HG03558 (cell line): ENCODE data around the gene SORBS2.

Source experiments
- ATAC-seq: cut with Tn5 transposase; IDR thresholded peaks from one replicate; pipeline ENCODE4 v1.9.1; 2021; ENCODE audit warnings: moderate number of reproducible peaks; ENCODE audit not compliant: unreplicated experiment; ENCODE audit errors: extremely low read depth

SORBS2 gene

GRCh38 chr4:185835814-185836213 is 23.8 kb upstream of the SORBS2 start:
- no peak for ATAC-seq

- ATAC-seq = no peak
These were observed 23.3 kb upstream of the SORBS2 start for GRCh38 chr4:185835336-185835735.

- ATAC-seq = no peak
These were observed 22.8 kb upstream of the SORBS2 start for GRCh38 chr4:185834778-185835177.

- no peak for ATAC-seq
These were observed 22.1 kb upstream of the SORBS2 start for GRCh38 chr4:185834088-185834487.

GRCh38 chr4:185833055-185833598 is 21.1 kb upstream of the SORBS2 start:
- ATAC-seq = no peak

GRCh38 chr4:185831125-185831815 is 19.3 kb upstream of the SORBS2 start:
- no peak for ATAC-seq

GRCh38 chr4:185830263-185830994 is 18.4 kb upstream of the SORBS2 start:
- no peak for ATAC-seq

- ATAC-seq = no peak
These were observed 14.4 kb upstream of the SORBS2 start for GRCh38 chr4:185826381-185826780.

- ATAC-seq = no peak
These were observed 13.7 kb upstream of the SORBS2 start for GRCh38 chr4:185825737-185826136.

- no peak for ATAC-seq
These were observed 10.8 kb upstream of the SORBS2 start for GRCh38 chr4:185822791-185823190.

GRCh38 chr4:185821029-185821419 is 9.0 kb upstream of the SORBS2 start:
- no peak for ATAC-seq

GRCh38 chr4:185820146-185821028 is 8.4 kb upstream of the SORBS2 start:
- ATAC-seq = no peak

GRCh38 chr4:185819144-185819543 is 7.2 kb upstream of the SORBS2 start:
- no peak for ATAC-seq

GRCh38 chr4:185817403-185817818 is 5.4 kb upstream of the SORBS2 start:
- no peak for ATAC-seq

- no peak for ATAC-seq
These were observed 1.1 kb upstream of the SORBS2 start for GRCh38 chr4:185813133-185813532.

- no peak for ATAC-seq
These were observed 1.1 kb downstream of the SORBS2 start for GRCh38 chr4:185810746-185811508.

- no peak for ATAC-seq
These were observed 2.4 kb downstream of the SORBS2 start for GRCh38 chr4:185809533-185810071.

GRCh38 chr4:185809121-185809520 is 2.9 kb downstream of the SORBS2 start:
- no peak for ATAC-seq

- ATAC-seq = no peak
These were observed 6.0 kb downstream of the SORBS2 start for GRCh38 chr4:185805979-185806378.
